HG03097 (cell line): ENCODE results near the gene CDK13.
"Not testable (repeated sequence)": the region's sequence is repeated elsewhere in the genome, so short reads cannot be mapped to it uniquely, and the experiment has no call there.

ENCODE experiments used
- ATAC-seq: cut with Tn5 transposase; IDR thresholded peaks from one replicate; pipeline ENCODE4 v1.9.1; 2021; ENCODE audit not compliant: unreplicated experiment, low FRiP score

Gene CDK13

GRCh38 chr7:40141916-40142315 is 191.9 kb downstream of the CDK13 start:
- not testable (repeated sequence) for ATAC-seq

GRCh38 chr7:40145596-40146130 is 195.6 kb downstream of the CDK13 start:
- not testable (repeated sequence) for ATAC-seq

- no peak for ATAC-seq
Measured at GRCh38 chr7:40147371-40148246, 197.6 kb downstream of the CDK13 start.

GRCh38 chr7:40148247-40148580 is 198.2 kb downstream of the CDK13 start:
- ATAC-seq = not testable (repeated sequence)

- ATAC-seq = no peak
Measured at GRCh38 chr7:40148671-40149070, 198.6 kb downstream of the CDK13 start.
